H1 (cell line): ENCODE data around the gene SRCIN1. TPM values are rescaled to one million over a fixed set of nuclear protein-coding genes. Genes with fewer than 3 reads are reported as not detected.

Experiments used
- CHD2 ChIP-seq: IDR thresholded peaks from 2 replicates; pipeline ENCODE4 v1.6.1; 2012; ENCODE audit warnings: low read length, improper control_type of control experiment
- TCF12 ChIP-seq: IDR thresholded peaks from 2 replicates; pipeline ENCODE4 v1.6.1; 2011; ENCODE audit warnings: low read depth, mild to moderate bottlenecking, low read length
- polyA plus RNA-seq, 7 experiments: library from polyadenylated mRNA; depleted of rRNA in 3 of 7; stranded (reverse) in 5 of 7; unstranded in 2 of 7; fragments of >200 nt in 5 of 7; fragments of 200-250 nt in 2 of 7; gene quantifications; 1 replicate in 5 of 7; 2 replicates in 1 of 7; 4 replicates in 1 of 7; pipeline versions ENCODE4 v1.2.1 to v1.2.3, GENCODE V29; 2011 to 2013; ENCODE audit warnings: missing spikeins in 2 of 7, mixed read lengths in 2 of 7
- total RNA-seq: library from RNA; stranded (reverse); fragmentation: NEBNext Ultra II Directional; extraction: Animal tissue kit (Norgen Biotek cat#: 25700); gene quantifications from 2 replicates; pipeline ENCODE4 v1.2.1, GENCODE V29; 2021
- TF ChIP-seq, protein P1 (sequence below), 3 experiments: IDR thresholded peaks; 1 replicate in 2 of 3; 2 replicates in 1 of 3; pipeline versions ENCODE4 v1.5.1 to v1.6.1; 2011; ENCODE audit warnings: low read length in 3 of 3, mild to moderate bottlenecking in 3 of 3, inconsistent platforms in 2 of 3, low read depth in 1 of 3, moderate library complexity in 1 of 3; ENCODE audit not compliant: insufficient read depth in 1 of 3; ENCODE audit errors: control extremely low read depth in 1 of 3

Gene SRCIN1
- total and polyA plus RNA-seq, 2 of the 8 experiments (the other 6 are each of a cell fraction or from before 2014, with no cell fraction given), result 2.8 to 3.8 TPM

DNA sequence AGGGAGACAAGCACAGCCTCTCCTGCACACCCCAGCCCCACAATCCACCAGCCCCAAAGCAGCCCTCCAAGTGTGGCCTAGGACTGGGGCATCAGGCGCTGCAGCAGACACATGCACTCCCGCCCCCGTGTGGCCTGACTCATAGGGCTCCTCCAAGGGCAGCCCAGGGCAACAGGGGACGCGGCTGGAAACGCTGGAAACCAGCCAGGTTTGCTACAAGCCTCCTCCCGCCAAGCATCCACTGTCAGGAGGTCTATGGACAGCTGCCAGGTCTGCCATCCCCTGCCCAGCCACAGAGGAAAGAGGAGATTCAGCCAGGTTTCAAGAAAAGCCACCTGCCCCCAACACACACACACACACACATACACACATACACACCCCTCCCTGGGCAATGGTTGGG is 25.8 kb downstream of the SRCIN1 start (continued):
- TF ChIP-seq, protein P1, sequence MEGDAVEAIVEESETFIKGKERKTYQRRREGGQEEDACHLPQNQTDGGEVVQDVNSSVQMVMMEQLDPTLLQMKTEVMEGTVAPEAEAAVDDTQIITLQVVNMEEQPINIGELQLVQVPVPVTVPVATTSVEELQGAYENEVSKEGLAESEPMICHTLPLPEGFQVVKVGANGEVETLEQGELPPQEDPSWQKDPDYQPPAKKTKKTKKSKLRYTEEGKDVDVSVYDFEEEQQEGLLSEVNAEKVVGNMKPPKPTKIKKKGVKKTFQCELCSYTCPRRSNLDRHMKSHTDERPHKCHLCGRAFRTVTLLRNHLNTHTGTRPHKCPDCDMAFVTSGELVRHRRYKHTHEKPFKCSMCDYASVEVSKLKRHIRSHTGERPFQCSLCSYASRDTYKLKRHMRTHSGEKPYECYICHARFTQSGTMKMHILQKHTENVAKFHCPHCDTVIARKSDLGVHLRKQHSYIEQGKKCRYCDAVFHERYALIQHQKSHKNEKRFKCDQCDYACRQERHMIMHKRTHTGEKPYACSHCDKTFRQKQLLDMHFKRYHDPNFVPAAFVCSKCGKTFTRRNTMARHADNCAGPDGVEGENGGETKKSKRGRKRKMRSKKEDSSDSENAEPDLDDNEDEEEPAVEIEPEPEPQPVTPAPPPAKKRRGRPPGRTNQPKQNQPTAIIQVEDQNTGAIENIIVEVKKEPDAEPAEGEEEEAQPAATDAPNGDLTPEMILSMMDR (IDR thresholded peaks at IDR 0.05; ENCODE audit: control extremely low read depth in 1 of 3, insufficient read depth in 1 of 3, low read depth in 1 of 3, low read length in 3 of 3), result peak; percentile 71 to 76 (median 75)
- TF ChIP-seq CHD2, result no peak
- no peak for TF ChIP-seq TCF12
- TF ChIP-seq, all 59 proteins: peak for 5
